Mesenchymal stem cell (in vitro differentiated cells and primary cell): ENCODE results near the gene MROH2A.

Source experiments
- DNase-seq: peaks from one replicate; pipeline ENCODE4 v3.0.0-alpha.2; 2013
- H2AFZ ChIP-seq: one replicate; pipeline ENCODE4 v1.6.1; 2013; ENCODE audit warnings: low read depth, mild to moderate bottlenecking, control low read depth, inconsistent platforms, low read length, moderate library complexity
- H2AK5ac ChIP-seq: 2 replicates; pipeline ENCODE4 v1.6.1; 2013; ENCODE audit warnings: low read length, moderate library complexity, mild to moderate bottlenecking, inconsistent platforms; ENCODE audit not compliant: severe bottlenecking
- H2BK120ac ChIP-seq: one replicate; pipeline ENCODE4 v1.6.1; 2013; ENCODE audit warnings: low read depth, mild to moderate bottlenecking, inconsistent platforms, low read length, moderate library complexity
- H2BK12ac ChIP-seq, 2 experiments: one replicate each; pipeline ENCODE4 v1.6.1; 2013; ENCODE audit warnings: inconsistent platforms in 2 of 2, low read length in 2 of 2, mild to moderate bottlenecking in 2 of 2, moderate library complexity in 2 of 2, control low read depth in 1 of 2
- H2BK15ac ChIP-seq: one replicate; pipeline ENCODE4 v1.6.1; 2013; ENCODE audit warnings: mild to moderate bottlenecking, low read depth, inconsistent platforms; ENCODE audit not compliant: poor library complexity, severe bottlenecking
- H2BK5ac ChIP-seq: 2 replicates; pipeline ENCODE4 v1.6.1; 2013; ENCODE audit warnings: low read depth, mild to moderate bottlenecking, low read length, control low read depth, inconsistent platforms; ENCODE audit not compliant: poor library complexity, severe bottlenecking
- H3K14ac ChIP-seq, 2 experiments: one replicate each; pipeline ENCODE4 v1.6.1; 2013; ENCODE audit warnings: inconsistent platforms in 2 of 2, low read length in 2 of 2, control low read depth in 1 of 2, mild to moderate bottlenecking in 1 of 2, moderate library complexity in 1 of 2
- H3K18ac ChIP-seq, 2 experiments: one replicate each; pipeline ENCODE4 v1.6.1; 2013; ENCODE audit warnings: inconsistent platforms in 2 of 2, low read length in 2 of 2, control low read depth in 1 of 2, low read depth in 1 of 2, mild to moderate bottlenecking in 1 of 2
- H3K23ac ChIP-seq, 2 experiments: one replicate each; pipeline ENCODE4 v1.6.1; 2013; ENCODE audit warnings: inconsistent platforms in 2 of 2, low read length in 2 of 2, mild to moderate bottlenecking in 2 of 2, moderate library complexity in 2 of 2, control low read depth in 1 of 2
- H3K27ac ChIP-seq: 2 replicates; pipeline ENCODE4 v1.5.1; 2013; ENCODE audit warnings: mild to moderate bottlenecking, moderate library complexity, low read length, control low read depth, inconsistent platforms; ENCODE audit not compliant: poor library complexity, severe bottlenecking
- H3K27me3 ChIP-seq, 2 experiments: 2 replicates each; pipeline versions ENCODE4 v1.6.1 to v1.7.0; 2013; ENCODE audit warnings: low read length in 2 of 2, mild to moderate bottlenecking in 2 of 2, moderate library complexity in 2 of 2, control low read depth in 1 of 2, inconsistent platforms in 1 of 2; ENCODE audit not compliant: control insufficient read depth in 1 of 2, insufficient read depth in 1 of 2
- H3K36me3 ChIP-seq, 2 experiments: 2 replicates each; pipeline versions ENCODE4 v1.6.1 to v1.7.0; 2013; ENCODE audit warnings: low read length in 2 of 2, control low read depth in 1 of 2, inconsistent platforms in 1 of 2, low read depth in 1 of 2, mild to moderate bottlenecking in 1 of 2; ENCODE audit not compliant: insufficient read depth in 2 of 2, control insufficient read depth in 1 of 2
- H3K4ac ChIP-seq, 2 experiments: one replicate each; pipeline ENCODE4 v1.6.1; 2013; ENCODE audit warnings: inconsistent platforms in 2 of 2, low read length in 2 of 2, mild to moderate bottlenecking in 2 of 2, moderate library complexity in 2 of 2, control low read depth in 1 of 2, low read depth in 1 of 2
- H3K4me1 ChIP-seq: 2 replicates; pipeline ENCODE4 v1.6.1; 2013; ENCODE audit warnings: low read depth, low read length, control low read depth; ENCODE audit not compliant: control insufficient read depth, insufficient read depth
- H3K4me2 ChIP-seq: 2 replicates; pipeline ENCODE4 v1.6.1; 2013; ENCODE audit warnings: low read length, mild to moderate bottlenecking, inconsistent platforms; ENCODE audit not compliant: poor library complexity, severe bottlenecking
- H3K4me3 ChIP-seq, 2 experiments: 2 replicates each; pipeline versions ENCODE4 v1.5.1 to v1.7.0; 2013; ENCODE audit warnings: low read length in 2 of 2, mild to moderate bottlenecking in 2 of 2, control low read depth in 1 of 2, low read depth in 1 of 2; ENCODE audit not compliant: insufficient read depth in 1 of 2
- H3K79me1 ChIP-seq: replicated peaks from 2 replicates; pipeline ENCODE4 v1.6.1; 2013; ENCODE audit warnings: mild to moderate bottlenecking, control low read depth, low read length, inconsistent platforms; ENCODE audit not compliant: poor library complexity, severe bottlenecking
- H3K9ac ChIP-seq: 2 replicates; pipeline ENCODE4 v1.7.0; 2013; ENCODE audit warnings: mild to moderate bottlenecking, low read length, moderate library complexity
- H3K9me3 ChIP-seq: 2 replicates; pipeline ENCODE4 v1.7.0; 2013; ENCODE audit warnings: mild to moderate bottlenecking, low read length; ENCODE audit not compliant: control insufficient read depth
- H4K8ac ChIP-seq: one replicate; pipeline ENCODE4 v1.6.1; 2013; ENCODE audit warnings: inconsistent platforms, mild to moderate bottlenecking, low read length, moderate library complexity
- H4K91ac ChIP-seq: one replicate; pipeline ENCODE4 v1.6.1; 2013; ENCODE audit warnings: mild to moderate bottlenecking, low read length, inconsistent platforms
- WGBS: methylation state at CpG from one replicate; pipeline ENCODE4 v1.1.7; 2013; ENCODE audit warnings: mixed read lengths; 5-methylcytosine and 5-hydroxymethylcytosine counted together

The MROH2A gene

DNA sequence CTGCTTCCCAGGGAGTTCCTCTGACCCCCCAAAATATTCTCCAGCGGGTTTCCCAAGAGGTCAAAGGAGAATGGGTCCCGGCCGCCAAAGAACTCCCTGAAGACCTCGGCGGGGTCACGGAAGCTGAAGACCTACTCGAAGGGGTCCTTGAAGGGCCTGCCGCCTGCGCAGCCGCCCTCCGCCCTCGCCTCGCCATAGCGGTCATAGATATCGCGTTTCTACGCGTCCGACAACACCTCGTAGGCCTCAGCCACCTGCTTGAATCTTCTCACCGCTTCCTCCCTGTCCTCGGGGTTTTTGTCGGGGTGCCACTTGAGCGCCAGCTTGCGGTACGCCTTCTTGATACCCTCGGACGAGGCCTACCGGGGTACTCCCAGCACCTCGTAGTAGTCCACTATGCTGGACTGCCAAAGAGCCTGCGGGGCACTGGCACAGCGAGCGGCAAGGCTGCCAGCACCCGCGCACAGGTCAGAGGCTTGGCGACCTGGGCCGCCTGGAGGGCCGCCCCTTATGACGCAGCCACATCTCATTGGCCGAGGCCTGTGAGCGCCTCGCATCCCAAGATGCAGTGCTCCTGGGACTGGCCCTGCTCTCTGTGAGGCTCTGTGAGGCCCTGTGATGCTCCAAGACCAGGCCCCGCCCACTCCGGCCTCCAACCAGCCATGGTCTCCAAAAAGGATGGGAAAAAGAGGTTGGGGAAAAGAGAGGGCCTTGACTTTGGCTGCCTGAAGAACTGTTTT, 23.1 kb upstream of the MROH2A start:
- Histone ChIP-seq H3K79me1 (no peaks in the 10 kb centered on the region), H2BK12ac (no peak overlapping the region), H3K36me3 (no peaks in the 10 kb centered on the region), H3K23ac (no peak overlapping the region), H4K91ac (no peak overlapping the region), H3K9me3 (peaks cover 3% of the 10 kb centered on the region), H2AK5ac (no peak overlapping the region), H4K8ac (no peak overlapping the region), H3K9ac (no peak overlapping the region), H2AFZ (no peak overlapping the region), H3K14ac (no peak overlapping the region), H3K4me2 (no peak overlapping the region), H3K4ac (no peak overlapping the region), H3K4me1 (no peaks in the 10 kb centered on the region), H2BK15ac (no peak overlapping the region), H2BK120ac (no peak overlapping the region), H3K18ac (no peak overlapping the region), H2BK5ac (no peak overlapping the region), H3K27ac (no peak overlapping the region), H3K4me3 (no peak overlapping the region), H3K27me3 (peaks cover 0 to 13% of the 10 kb centered on the region in 2 experiments)
- 92% methylated on average over 42 of the region's 44 CpGs for WGBS
- no peak for DNase-seq

DNA sequence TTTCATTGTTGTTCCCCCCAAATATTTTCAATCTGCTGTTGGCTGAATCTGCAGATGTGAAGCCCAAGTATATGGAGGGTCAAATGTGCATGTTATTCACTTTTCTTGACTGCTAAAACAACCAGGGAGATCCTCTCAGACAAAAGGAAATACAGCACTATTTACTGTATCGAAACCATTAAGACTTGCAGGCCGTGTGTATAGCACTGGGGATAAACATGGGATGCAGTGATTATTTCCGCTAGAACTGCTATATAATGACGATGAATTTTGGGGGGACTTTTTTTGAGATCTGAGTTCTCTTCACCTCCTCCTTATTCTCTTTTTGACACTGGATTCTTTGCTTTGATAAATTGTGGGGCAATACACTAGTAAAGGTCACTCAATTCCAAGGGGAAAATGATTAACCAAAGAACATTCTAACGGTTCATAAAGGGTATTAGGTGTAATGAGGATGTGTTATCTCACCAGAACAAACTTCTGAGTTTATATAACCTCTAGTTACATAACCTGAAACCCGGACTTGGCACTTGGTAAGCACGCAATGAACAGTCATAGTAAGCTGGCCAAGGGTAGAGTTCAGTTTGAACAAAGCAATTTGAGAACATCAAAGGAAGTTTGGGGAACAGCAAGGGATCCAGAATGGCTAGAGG, 21.6 kb upstream of the MROH2A start:
- H3K36me3 ChIP-seq: no peaks in the 10 kb centered on the region
- H3K79me1 ChIP-seq: no peaks in the 10 kb centered on the region
- no peak overlapping the region for H2BK5ac ChIP-seq
- H3K4me3 ChIP-seq: no peak overlapping the region
- no peak overlapping the region for H2BK12ac ChIP-seq
- H3K18ac ChIP-seq: no peak overlapping the region
- peaks cover 0 to 10% of the 10 kb centered on the region in 2 experiments for H3K27me3 ChIP-seq
- no peak overlapping the region for H4K91ac ChIP-seq
- peaks cover 3% of the 10 kb centered on the region for H3K9me3 ChIP-seq
- no peak overlapping the region for H3K23ac ChIP-seq
- H3K27ac ChIP-seq: no peak overlapping the region
- no peak overlapping the region for H3K4ac ChIP-seq
- no peak overlapping the region for H4K8ac ChIP-seq
- no peak overlapping the region for H3K4me2 ChIP-seq
- no peak overlapping the region for H2BK120ac ChIP-seq
- DNase-seq: no peak
- H2AFZ ChIP-seq: no peak overlapping the region
- H2BK15ac ChIP-seq: no peak overlapping the region
- H3K14ac ChIP-seq: no peak overlapping the region
- no peaks in the 10 kb centered on the region for H3K4me1 ChIP-seq
- no peak overlapping the region for H2AK5ac ChIP-seq
- WGBS: 82% methylated on average over 4 of the region's 7 CpGs
- H3K9ac ChIP-seq: no peak overlapping the region

DNA sequence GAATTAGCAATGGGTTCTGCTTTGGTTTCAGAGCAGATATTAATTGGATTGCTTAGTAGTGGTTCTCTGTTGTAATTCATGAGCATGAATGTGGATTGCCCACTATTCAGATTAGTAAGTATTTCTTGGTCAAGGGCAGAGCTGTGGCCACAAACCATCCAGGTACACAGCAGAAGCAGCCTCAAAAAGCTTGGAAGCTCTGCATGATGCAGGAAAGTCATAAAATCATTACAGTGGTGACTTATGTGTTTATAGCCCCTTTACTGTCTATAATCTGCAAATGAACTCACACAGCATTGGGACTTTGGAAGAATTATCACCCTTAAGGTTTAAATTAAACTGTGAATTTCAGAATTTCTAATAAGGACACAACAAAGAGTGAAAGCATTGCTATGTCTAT, 20.0 kb upstream of the MROH2A start:
- Histone ChIP-seq H2BK5ac (no peak overlapping the region), H3K9ac (no peak overlapping the region), H2BK120ac (no peak overlapping the region), H3K23ac (no peak overlapping the region), H3K27ac (no peak overlapping the region), H2AFZ (no peak overlapping the region), H3K18ac (no peak overlapping the region), H3K27me3 (peaks cover 0 to 5% of the 10 kb centered on the region in 2 experiments), H3K4ac (no peak overlapping the region), H3K4me3 (no peak overlapping the region), H3K36me3 (no peaks in the 10 kb centered on the region), H3K9me3 (peaks cover 2% of the 10 kb centered on the region), H2BK15ac (no peak overlapping the region), H4K8ac (no peak overlapping the region), H3K4me2 (no peak overlapping the region), H3K79me1 (no peaks in the 10 kb centered on the region), H2AK5ac (no peak overlapping the region), H2BK12ac (no peak overlapping the region), H3K4me1 (no peaks in the 10 kb centered on the region), H3K14ac (no peak overlapping the region), H4K91ac (no peak overlapping the region)
- no peak for DNase-seq

- Histone ChIP-seq H3K27ac (no peak overlapping the region), H3K9ac (no peak overlapping the region), H3K9me3 (no peaks in the 10 kb centered on the region), H2BK5ac (no peak overlapping the region), H2AK5ac (no peak overlapping the region), H3K4me1 (no peaks in the 10 kb centered on the region), H2AFZ (no peak overlapping the region), H3K18ac (no peak overlapping the region), H3K4ac (no peak overlapping the region), H3K36me3 (no peaks in the 10 kb centered on the region), H3K14ac (no peak overlapping the region), H2BK15ac (no peak overlapping the region), H2BK12ac (no peak overlapping the region), H3K23ac (no peak overlapping the region), H4K91ac (no peak overlapping the region), H3K79me1 (no peaks in the 10 kb centered on the region), H3K4me3 (no peak overlapping the region), H2BK120ac (no peak overlapping the region), H3K4me2 (no peak overlapping the region), H3K27me3 (peaks cover 0 to 4% of the 10 kb centered on the region in 2 experiments), H4K8ac (no peak overlapping the region)
- DNase-seq: no peak
- 91% methylated on average over 2 of the region's 2 CpGs for WGBS
These were observed 19.3 kb upstream of the MROH2A start for GRCh38 chr2:233758849-233759248.
